Mesendoderm (in vitro differentiated cells): ENCODE measurements around the gene LZTFL1.

Source experiments
- DNase-seq: peaks from one replicate; pipeline ENCODE4 v3.0.0; 2013
- H2AK5ac ChIP-seq: 2 replicates; pipeline ENCODE4 v1.6.1; 2013; ENCODE audit warnings: low read length, inconsistent platforms
- H2BK120ac ChIP-seq: 2 replicates; pipeline ENCODE4 v1.6.1; 2013; ENCODE audit warnings: low read depth, mild to moderate bottlenecking, low read length, moderate library complexity, mixed read lengths
- H2BK15ac ChIP-seq: replicated peaks from 2 replicates; pipeline ENCODE4 v1.6.1; 2013; ENCODE audit warnings: low read depth, mild to moderate bottlenecking, moderate library complexity
- H2BK5ac ChIP-seq: 2 replicates; pipeline ENCODE4 v1.6.1; 2013; ENCODE audit warnings: low read length, inconsistent platforms
- H3K18ac ChIP-seq: 2 replicates; pipeline ENCODE4 v1.6.1; 2013; ENCODE audit warnings: mild to moderate bottlenecking, low read length, mixed read lengths
- H3K23ac ChIP-seq: one replicate; pipeline ENCODE4 v1.6.1; 2013; ENCODE audit warnings: low read length
- H3K27ac ChIP-seq: 2 replicates; pipeline ENCODE4 v1.5.1; 2013; ENCODE audit warnings: low read depth, mild to moderate bottlenecking, inconsistent platforms, low read length, moderate library complexity
- H3K27me3 ChIP-seq: 2 replicates; pipeline ENCODE4 v1.6.1; 2013; ENCODE audit warnings: low read length, control low read depth, mild to moderate bottlenecking, inconsistent platforms; ENCODE audit not compliant: insufficient read depth, poor library complexity
- H3K36me3 ChIP-seq: 2 replicates; pipeline ENCODE4 v1.6.1; 2013; ENCODE audit warnings: low read length, inconsistent platforms; ENCODE audit not compliant: control insufficient read depth, insufficient read depth
- H3K4ac ChIP-seq: one replicate; pipeline ENCODE4 v1.6.1; 2013; ENCODE audit warnings: low read depth, mild to moderate bottlenecking, low read length, moderate library complexity
- H3K4me1 ChIP-seq: 2 replicates; pipeline ENCODE4 v1.6.1; 2013; ENCODE audit warnings: low read depth, low read length, inconsistent platforms; ENCODE audit not compliant: control insufficient read depth
- H3K4me2 ChIP-seq: 2 replicates; pipeline ENCODE4 v1.6.1; 2013; ENCODE audit warnings: low read length
- H3K4me3 ChIP-seq: 2 replicates; pipeline ENCODE4 v1.5.1; 2013; ENCODE audit warnings: mild to moderate bottlenecking, low read length
- H3K56ac ChIP-seq: one replicate; pipeline ENCODE4 v1.6.1; 2013; ENCODE audit warnings: low read length
- H3K79me1 ChIP-seq: 2 replicates; pipeline ENCODE4 v1.6.1; 2013; ENCODE audit warnings: low read length, inconsistent platforms
- H3K79me2 ChIP-seq: 2 replicates; pipeline ENCODE4 v1.6.1; 2013; ENCODE audit warnings: mild to moderate bottlenecking, low read length; ENCODE audit not compliant: control insufficient read depth, insufficient read depth
- H3K9ac ChIP-seq: 2 replicates; pipeline ENCODE4 v1.6.1; 2013; ENCODE audit warnings: low read length, inconsistent platforms
- H4K5ac ChIP-seq: one replicate; pipeline ENCODE4 v1.6.1; 2013; ENCODE audit warnings: low read length
- H4K8ac ChIP-seq: one replicate; pipeline ENCODE4 v1.6.1; 2013; ENCODE audit warnings: low read depth, mild to moderate bottlenecking, control low read depth, low read length, moderate library complexity
- WGBS: extraction: QIAGEN DNeasy Blood & Tissue Kit; methylation state at CpG from one replicate; pipeline ENCODE4 v1.1.7; 2013; ENCODE audit warnings: low lambda C conversion rate, missing lambda C conversion rate; ENCODE audit not compliant: insufficient coverage; ENCODE audit errors: extremely low coverage; 5-methylcytosine and 5-hydroxymethylcytosine counted together

The LZTFL1 gene

GRCh38 chr3:45787551-45787950, 54.4 kb downstream of the LZTFL1 start:
- Histone ChIP-seq H4K5ac (no peak overlapping the region), H2BK120ac (no peak overlapping the region), H3K79me2 (no peaks in the 10 kb centered on the region), H3K27ac (no peak overlapping the region), H3K4ac (no peak overlapping the region), H3K23ac (no peak overlapping the region), H2BK5ac (no peak overlapping the region), H4K8ac (no peak overlapping the region), H3K9ac (no peak overlapping the region), H3K18ac (no peak overlapping the region), H2BK15ac (no peak overlapping the region), H3K27me3 (no peaks in the 10 kb centered on the region), H3K79me1 (no peaks in the 10 kb centered on the region), H3K4me2 (no peak overlapping the region), H3K4me3 (no peak overlapping the region), H2AK5ac (no peak overlapping the region), H3K36me3 (no peaks in the 10 kb centered on the region), H3K56ac (no peak overlapping the region), H3K4me1 (no peaks in the 10 kb centered on the region)
- DNase-seq = no peak
- no CpG with 5 or more reads among the region's 2 CpGs for WGBS

- no peaks in the 10 kb centered on the region for H3K79me1 ChIP-seq
- H4K5ac ChIP-seq = no peak overlapping the region
- H3K79me2 ChIP-seq = no peaks in the 10 kb centered on the region
- H2BK120ac ChIP-seq = no peak overlapping the region
- no peak overlapping the region for H3K23ac ChIP-seq
- no peak overlapping the region for H3K4ac ChIP-seq
- no peak for DNase-seq
- no peak overlapping the region for H4K8ac ChIP-seq
- WGBS = no CpG with 5 or more reads among the region's 4 CpGs
- H3K27ac ChIP-seq = no peak overlapping the region
- H3K9ac ChIP-seq = no peak overlapping the region
- H3K4me3 ChIP-seq = no peak overlapping the region
- no peak overlapping the region for H3K4me2 ChIP-seq
- H3K36me3 ChIP-seq = no peaks in the 10 kb centered on the region
- no peaks in the 10 kb centered on the region for H3K27me3 ChIP-seq
- no peak overlapping the region for H2BK5ac ChIP-seq
- H2AK5ac ChIP-seq = no peak overlapping the region
- no peaks in the 10 kb centered on the region for H3K4me1 ChIP-seq
- no peak overlapping the region for H3K18ac ChIP-seq
- H3K56ac ChIP-seq = no peak overlapping the region
- H2BK15ac ChIP-seq = no peak overlapping the region
Measured at GRCh38 chr3:45786801-45787495, 55.0 kb downstream of the LZTFL1 start.

GRCh38 chr3:45785605-45786150, 56.2 kb downstream of the LZTFL1 start:
- Histone ChIP-seq H3K36me3 (no peaks in the 10 kb centered on the region), H3K9ac (no peak overlapping the region), H3K56ac (no peak overlapping the region), H3K27ac (no peak overlapping the region), H2BK15ac (no peak overlapping the region), H2AK5ac (no peak overlapping the region), H3K79me1 (no peaks in the 10 kb centered on the region), H3K4ac (no peak overlapping the region), H3K27me3 (no peaks in the 10 kb centered on the region), H3K4me2 (no peak overlapping the region), H3K79me2 (no peaks in the 10 kb centered on the region), H2BK5ac (no peak overlapping the region), H4K8ac (no peak overlapping the region), H3K4me3 (no peak overlapping the region), H2BK120ac (no peak overlapping the region), H3K18ac (no peak overlapping the region), H3K23ac (no peak overlapping the region), H3K4me1 (no peaks in the 10 kb centered on the region), H4K5ac (no peak overlapping the region)
- WGBS = no CpG with 5 or more reads among the region's 3 CpGs
- DNase-seq = no peak

GRCh38 chr3:45783667-45784066, 58.3 kb downstream of the LZTFL1 start:
- H3K79me2 ChIP-seq = no peaks in the 10 kb centered on the region
- H2AK5ac ChIP-seq = no peak overlapping the region
- no peak overlapping the region for H3K18ac ChIP-seq
- no peaks in the 10 kb centered on the region for H3K4me1 ChIP-seq
- no peaks in the 10 kb centered on the region for H3K79me1 ChIP-seq
- DNase-seq = peak; percentile 18
- H3K27ac ChIP-seq = no peak overlapping the region
- no peak overlapping the region for H2BK120ac ChIP-seq
- H3K23ac ChIP-seq = no peak overlapping the region
- no peak overlapping the region for H2BK5ac ChIP-seq
- H3K4me3 ChIP-seq = no peak overlapping the region
- H3K36me3 ChIP-seq = no peaks in the 10 kb centered on the region
- no peak overlapping the region for H3K4ac ChIP-seq
- H3K27me3 ChIP-seq = no peaks in the 10 kb centered on the region
- no peak overlapping the region for H3K9ac ChIP-seq
- no peak overlapping the region for H4K5ac ChIP-seq
- no peak overlapping the region for H2BK15ac ChIP-seq
- no CpG with 5 or more reads among the region's 3 CpGs for WGBS
- no peak overlapping the region for H4K8ac ChIP-seq
- H3K4me2 ChIP-seq = no peak overlapping the region
- no peak overlapping the region for H3K56ac ChIP-seq

- Histone ChIP-seq H3K79me1 (no peaks in the 10 kb centered on the region), H3K36me3 (no peaks in the 10 kb centered on the region), H3K23ac (no peak overlapping the region), H4K8ac (no peak overlapping the region), H3K4me1 (no peaks in the 10 kb centered on the region), H3K79me2 (no peaks in the 10 kb centered on the region), H3K18ac (no peak overlapping the region), H2BK120ac (no peak overlapping the region), H3K9ac (no peak overlapping the region), H2BK15ac (no peak overlapping the region), H4K5ac (no peak overlapping the region), H2BK5ac (no peak overlapping the region), H3K4me3 (no peak overlapping the region), H2AK5ac (no peak overlapping the region), H3K4ac (no peak overlapping the region), H3K4me2 (no peak overlapping the region), H3K27ac (no peak overlapping the region), H3K56ac (no peak overlapping the region), H3K27me3 (no peaks in the 10 kb centered on the region)
- no peak for DNase-seq
- WGBS = 99% methylated on average over 2 of the region's 3 CpGs
Measured at GRCh38 chr3:45782381-45782780, 59.5 kb downstream of the LZTFL1 start.

GRCh38 chr3:45781841-45782240, 60.1 kb downstream of the LZTFL1 start:
- no peak overlapping the region for H3K4me3 ChIP-seq
- no peak overlapping the region for H2BK5ac ChIP-seq
- no peak overlapping the region for H3K9ac ChIP-seq
- no peak overlapping the region for H2AK5ac ChIP-seq
- no peaks in the 10 kb centered on the region for H3K27me3 ChIP-seq
- H3K4ac ChIP-seq = no peak overlapping the region
- H3K56ac ChIP-seq = no peak overlapping the region
- no peaks in the 10 kb centered on the region for H3K79me1 ChIP-seq
- no peak overlapping the region for H3K23ac ChIP-seq
- H3K4me2 ChIP-seq = no peak overlapping the region
- H3K27ac ChIP-seq = no peak overlapping the region
- no peak for DNase-seq
- no CpG with 5 or more reads among the region's 12 CpGs for WGBS
- H4K8ac ChIP-seq = no peak overlapping the region
- H3K79me2 ChIP-seq = no peaks in the 10 kb centered on the region
- H3K36me3 ChIP-seq = no peaks in the 10 kb centered on the region
- H3K18ac ChIP-seq = no peak overlapping the region
- H3K4me1 ChIP-seq = no peaks in the 10 kb centered on the region
- H2BK120ac ChIP-seq = no peak overlapping the region
- no peak overlapping the region for H4K5ac ChIP-seq
- H2BK15ac ChIP-seq = no peak overlapping the region
